Left forelimb (tissue), 1 donor: ENCODE results near the gene TBC1D8.
A peak's percentile ranks its signal among the peaks of the same experiment; 100 is the strongest.

Experiments
- DNase-seq: peaks from one replicate; pipeline ENCODE4 v3.0.0-alpha.2; 2018; ENCODE audit warnings: low spot score

Gene TBC1D8

GRCh38 chr2:101111917-101112771 lies 39.0 kb downstream of the TBC1D8 start:
- DNase-seq: no peak

- no peak for DNase-seq
These were observed 39.8 kb downstream of the TBC1D8 start for GRCh38 chr2:101111262-101111838.

DNA sequence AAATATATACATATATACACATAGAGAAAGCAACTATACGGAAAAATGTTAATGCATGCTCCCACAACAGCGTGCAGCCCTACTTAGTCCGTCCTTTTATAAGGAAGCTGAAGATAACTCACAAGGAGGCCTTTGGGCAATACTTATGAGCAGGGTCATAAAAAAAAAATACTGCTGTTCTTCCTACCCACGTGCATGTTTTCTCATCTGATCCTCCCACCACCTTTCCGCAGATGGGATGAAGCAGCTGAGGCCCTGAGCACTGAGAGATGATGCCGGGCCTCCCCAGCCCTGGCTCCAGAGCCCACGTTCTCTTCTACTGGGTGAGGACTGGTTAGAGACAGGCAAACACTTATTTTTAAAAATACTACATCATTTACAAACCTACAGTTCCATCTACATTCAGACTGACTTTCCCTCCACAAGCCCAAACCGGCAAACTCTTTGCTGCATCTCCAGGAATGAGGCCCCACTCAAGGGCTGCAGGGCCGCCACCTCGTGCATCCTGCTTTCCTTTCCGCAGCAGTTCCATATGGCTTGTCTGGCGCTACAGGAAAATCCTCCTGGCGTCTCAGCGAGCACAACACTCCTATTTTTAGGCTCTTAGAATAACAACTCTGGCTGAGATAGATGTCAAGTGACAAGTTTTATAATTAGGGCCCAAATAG lies 41.6 kb downstream of the TBC1D8 start:
- peak; percentile 74 for DNase-seq

- DNase-seq: no peak
These were observed 42.8 kb downstream of the TBC1D8 start for GRCh38 chr2:101108357-101108756.

DNA sequence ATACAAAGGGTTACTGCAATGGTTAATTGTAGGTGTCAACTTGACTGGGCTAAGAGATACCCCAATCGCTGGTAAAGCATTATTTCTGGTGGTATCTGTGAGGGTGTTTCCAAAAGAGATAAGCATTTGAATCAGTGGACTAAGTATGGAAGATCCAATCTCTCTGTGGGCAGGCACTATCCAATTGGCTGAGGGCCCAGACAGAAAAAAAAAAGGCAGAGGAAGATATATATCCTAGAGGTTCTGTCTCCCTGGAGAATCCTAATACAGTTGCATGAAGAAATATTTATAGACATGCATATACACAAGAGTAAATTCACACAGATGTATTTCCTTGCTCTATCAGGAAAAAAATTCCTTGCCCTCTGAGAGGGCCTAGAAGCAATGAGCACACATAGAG lies 43.9 kb downstream of the TBC1D8 start:
- DNase-seq: no peak

DNA sequence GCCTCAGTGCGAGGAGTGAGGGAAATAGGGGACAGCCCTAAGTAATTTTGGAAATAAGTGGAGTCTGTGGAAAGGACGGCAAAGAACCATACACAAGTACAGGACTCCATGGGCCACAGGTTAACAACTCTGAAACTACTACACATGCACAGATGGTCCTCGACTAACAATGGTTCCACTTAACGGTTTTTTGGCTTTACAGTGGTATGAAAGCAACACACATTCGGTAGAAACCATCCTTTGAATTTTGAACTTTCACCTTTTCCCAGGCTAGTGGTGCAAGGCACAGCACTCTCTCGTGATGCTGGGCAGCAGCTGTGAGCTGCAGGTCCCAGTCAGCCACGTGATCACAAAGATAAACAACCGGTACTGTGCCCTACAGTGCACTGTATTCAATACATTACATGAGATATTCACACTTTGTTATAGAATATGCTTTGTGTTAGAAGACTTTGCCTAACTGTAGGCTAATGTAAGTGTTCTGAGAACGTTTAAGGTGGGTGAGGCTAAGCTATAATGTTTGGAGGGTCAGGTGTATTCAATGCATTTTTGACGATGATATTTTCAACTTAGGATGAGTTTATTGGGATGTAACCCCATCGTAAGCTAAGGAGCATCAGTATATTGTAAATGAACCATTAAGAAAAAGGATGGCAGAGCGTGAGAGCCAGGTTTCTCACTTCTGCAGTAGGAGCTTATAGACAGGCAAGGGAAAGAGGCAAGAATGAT lies 44.6 kb downstream of the TBC1D8 start:
- no peak for DNase-seq

DNA sequence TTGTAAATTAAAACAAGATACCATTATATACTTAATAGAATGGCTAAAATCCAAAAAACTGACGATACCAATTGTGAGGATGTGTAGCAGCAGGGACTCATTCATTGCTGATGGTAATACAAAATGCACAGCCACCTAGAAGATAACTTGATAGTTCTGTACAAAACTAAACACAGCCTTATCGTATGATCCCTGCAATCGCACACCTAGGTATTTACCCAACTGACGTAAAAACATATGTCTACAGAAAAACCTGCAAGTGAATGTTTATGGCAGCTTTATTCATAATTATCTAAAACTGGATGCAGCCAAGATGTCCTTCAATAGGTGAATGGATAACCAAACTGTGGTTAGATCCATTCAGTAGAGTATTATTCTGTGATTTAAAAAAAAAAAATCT lies 45.5 kb downstream of the TBC1D8 start:
- no peak for DNase-seq

DNA sequence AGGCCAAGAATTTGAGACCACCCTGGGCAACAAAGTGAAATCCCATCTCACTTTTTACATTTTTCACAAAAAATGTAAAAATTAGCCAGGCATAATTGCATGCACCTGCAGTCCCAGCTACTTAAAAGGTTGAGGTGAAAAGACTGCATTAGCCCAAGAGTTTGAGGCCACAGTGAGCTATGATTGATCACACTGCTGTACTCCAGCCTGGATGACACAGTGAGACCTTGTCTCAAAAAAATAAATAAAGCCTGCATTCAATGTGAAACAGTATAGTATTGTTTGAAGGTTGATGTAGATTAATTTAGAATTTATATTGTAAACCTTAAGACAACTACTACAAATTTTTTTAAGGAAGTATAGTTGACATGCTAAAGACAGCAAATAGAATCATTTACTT lies 53.5 kb downstream of the TBC1D8 start:
- no peak for DNase-seq

GRCh38 chr2:101096619-101097142 lies 54.5 kb downstream of the TBC1D8 start:
- no peak for DNase-seq

DNA sequence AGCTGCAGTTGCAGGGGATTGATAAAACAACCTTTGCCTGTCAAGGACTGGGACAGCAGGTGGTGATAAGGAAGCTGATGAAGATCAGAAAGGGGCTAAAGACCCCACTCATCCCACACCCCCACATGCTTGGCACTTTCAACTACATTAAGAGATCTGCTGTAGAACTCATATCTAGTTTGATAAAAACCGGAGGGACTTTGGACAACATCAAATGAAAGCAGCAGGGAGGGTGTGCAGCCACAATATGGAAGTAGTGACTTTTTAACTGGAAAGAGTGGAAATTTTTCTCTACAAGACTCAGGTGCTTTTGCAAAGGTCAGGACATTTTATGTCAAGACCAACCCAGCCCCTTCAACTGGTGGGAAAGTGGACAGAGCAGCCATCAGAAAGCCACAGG lies 56.8 kb downstream of the TBC1D8 start:
- peak; percentile 44 for DNase-seq

- DNase-seq: peak; percentile 23
These were observed 61.0 kb downstream of the TBC1D8 start for GRCh38 chr2:101089942-101090799.

DNA sequence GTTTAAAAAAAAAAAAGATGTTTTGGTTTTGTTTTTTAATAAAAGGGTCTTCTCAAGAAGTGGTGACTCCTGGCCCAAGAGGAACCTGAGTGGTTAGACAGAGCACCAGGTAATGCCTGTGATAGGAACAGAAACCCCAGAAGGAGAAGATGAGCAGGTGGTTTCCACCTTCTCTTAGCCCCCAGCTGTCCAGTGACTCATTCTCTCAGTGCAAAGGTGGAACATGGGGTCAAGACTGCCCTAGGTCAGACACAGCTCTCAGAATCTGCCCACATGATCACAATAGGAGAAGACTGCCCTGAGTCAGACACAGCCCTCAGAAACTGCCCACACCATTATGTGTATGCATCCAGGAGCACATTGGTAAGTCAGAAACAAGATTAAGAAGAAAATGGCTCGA lies 61.8 kb downstream of the TBC1D8 start:
- peak; percentile 11 for DNase-seq

- no peak for DNase-seq
These were observed 63.5 kb downstream of the TBC1D8 start for GRCh38 chr2:101087638-101088037.

GRCh38 chr2:101083613-101084012 lies 67.6 kb downstream of the TBC1D8 start:
- DNase-seq: no peak

GRCh38 chr2:101082998-101083397 lies 68.2 kb downstream of the TBC1D8 start:
- peak; percentile 8 for DNase-seq

DNA sequence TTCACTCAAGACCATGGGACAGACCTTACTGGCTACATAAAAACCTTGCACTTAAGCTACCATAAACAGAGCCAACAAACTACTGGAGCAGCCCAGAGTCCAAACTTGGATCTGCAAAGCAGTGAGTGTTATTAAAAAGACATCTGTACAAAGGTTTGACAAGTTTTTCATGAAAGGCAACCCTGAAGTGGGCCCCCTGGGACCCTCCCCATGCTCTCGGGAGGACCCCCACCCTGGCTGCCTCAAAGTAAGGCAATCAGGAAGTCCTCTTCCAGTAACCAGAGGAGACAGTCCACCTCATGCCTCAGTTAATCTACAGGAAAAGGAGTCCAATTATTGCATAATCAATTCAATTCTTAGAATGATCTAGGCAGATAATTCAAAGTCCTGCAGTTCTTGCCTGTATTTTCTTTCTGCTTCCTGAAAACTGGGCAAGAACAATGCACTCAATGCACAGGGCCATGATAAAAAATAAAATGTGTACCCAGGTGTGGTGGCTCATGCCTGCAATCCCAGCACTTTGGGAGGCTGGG lies 69.7 kb downstream of the TBC1D8 start:
- no peak for DNase-seq

DNA sequence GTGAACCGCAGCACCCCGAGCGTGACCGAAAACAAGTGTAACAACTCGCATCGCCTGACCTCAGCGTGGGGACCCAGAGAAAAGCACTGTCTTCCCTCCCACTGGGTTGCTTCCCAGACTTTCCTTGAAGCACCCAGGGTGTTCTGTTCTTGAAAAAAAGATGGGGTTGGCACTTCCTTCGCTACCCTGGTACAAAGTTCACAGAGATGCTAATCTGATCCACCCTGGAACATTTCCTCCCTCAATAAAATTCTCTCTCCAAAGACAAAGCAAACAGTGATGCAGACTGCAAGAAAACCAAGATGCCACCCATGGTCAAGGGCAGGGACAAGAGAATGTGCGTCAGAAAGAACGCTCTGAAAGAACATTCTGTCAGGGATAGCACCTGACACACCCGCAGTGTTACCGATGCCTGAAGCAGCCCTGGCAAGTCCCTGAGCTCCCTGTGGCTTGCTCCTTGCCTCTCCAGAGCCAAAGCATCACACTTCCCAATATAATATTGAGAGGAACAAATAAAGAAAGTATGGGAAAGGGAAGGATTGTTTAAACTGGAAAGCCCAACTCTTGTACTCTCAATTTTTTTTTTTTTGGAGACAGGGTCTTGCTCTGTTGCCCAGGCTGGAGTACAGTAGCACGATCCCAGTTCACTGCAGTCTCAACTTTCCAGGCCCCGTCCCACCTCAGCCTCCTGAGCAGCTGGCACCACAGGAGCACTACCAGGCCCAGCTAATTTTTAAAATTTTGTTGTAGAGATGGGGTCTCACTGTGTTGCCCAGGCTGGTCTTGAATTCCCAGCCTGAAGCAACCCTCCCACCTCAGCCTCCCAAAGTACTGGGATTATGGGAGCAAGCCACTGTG lies 70.7 kb downstream of the TBC1D8 start:
- DNase-seq: no peak

GRCh38 chr2:101076581-101076980 lies 74.6 kb downstream of the TBC1D8 start:
- DNase-seq: no peak

GRCh38 chr2:101064868-101065549 lies 86.2 kb downstream of the TBC1D8 start:
- no peak for DNase-seq
